GM21576 (cell line): ENCODE results near the gene SMARCE1.

Source experiments
- ATAC-seq: cut with Tn5 transposase; IDR thresholded peaks from one replicate; pipeline ENCODE4 v1.9.1; 2021; ENCODE audit warnings: mild to moderate bottlenecking, moderate library complexity; ENCODE audit not compliant: unreplicated experiment

The SMARCE1 gene

GRCh38 chr17:40646791-40647623 is 611 bp downstream of the SMARCE1 start:
- peak; percentile 44 for ATAC-seq

- ATAC-seq: no peak
Measured at GRCh38 chr17:40645943-40646342, 1.7 kb downstream of the SMARCE1 start.

- no peak for ATAC-seq
Measured at GRCh38 chr17:40645291-40645690, 2.3 kb downstream of the SMARCE1 start.

- no peak for ATAC-seq
Measured at GRCh38 chr17:40637931-40638330, 9.7 kb downstream of the SMARCE1 start.

- ATAC-seq: no peak
Measured at GRCh38 chr17:40633871-40634270, 13.7 kb downstream of the SMARCE1 start.

- no peak for ATAC-seq
Measured at GRCh38 chr17:40632216-40632615, 15.4 kb downstream of the SMARCE1 start.

GRCh38 chr17:40629842-40630241 is 17.8 kb downstream of the SMARCE1 start:
- ATAC-seq: no peak

- no peak for ATAC-seq
Measured at GRCh38 chr17:40625311-40625710, 22.3 kb downstream of the SMARCE1 start.

- ATAC-seq: no peak
Measured at GRCh38 chr17:40623419-40624210, 24.0 kb downstream of the SMARCE1 start.

GRCh38 chr17:40622509-40622928 is 25.1 kb downstream of the SMARCE1 start:
- no peak for ATAC-seq

- ATAC-seq: no peak
Measured at GRCh38 chr17:40621578-40621977, 26.0 kb downstream of the SMARCE1 start.

GRCh38 chr17:40621019-40621418 is 26.6 kb downstream of the SMARCE1 start:
- no peak for ATAC-seq

GRCh38 chr17:40618754-40619625 is 28.6 kb downstream of the SMARCE1 start:
- ATAC-seq: no peak

- no peak for ATAC-seq
Measured at GRCh38 chr17:40617678-40618240, 29.9 kb downstream of the SMARCE1 start.

- no peak for ATAC-seq
Measured at GRCh38 chr17:40616592-40616991, 31.0 kb downstream of the SMARCE1 start.

GRCh38 chr17:40615841-40616476 is 31.7 kb downstream of the SMARCE1 start:
- ATAC-seq: no peak

- peak; percentile 54 for ATAC-seq
Measured at GRCh38 chr17:40615068-40615840, 32.4 kb downstream of the SMARCE1 start.

- ATAC-seq: peak; percentile 16
Measured at GRCh38 chr17:40614431-40615067, 33.1 kb downstream of the SMARCE1 start.
